Activated T-cell treated with anti-CD3 and anti-CD28 coated beads for 48 hours (primary cell): Measurements from ENCODE around the gene CAP2.
"Not testable (repeated sequence)": the region's sequence is repeated elsewhere in the genome, so short reads cannot be mapped to it uniquely, and the experiment has no call there.

Experiments
- DNase-seq: peaks from one replicate; pipeline ENCODE4 v3.0.0-alpha.2; 2020; ENCODE audit warnings: low read depth

The CAP2 gene

GRCh38 chr6:17440811-17441210, 47.4 kb downstream of the CAP2 start:
- DNase-seq: not testable (repeated sequence)

GRCh38 chr6:17442196-17442595, 48.8 kb downstream of the CAP2 start:
- DNase-seq: no peak

- no peak for DNase-seq
Observed at GRCh38 chr6:17446713-17447112, 53.3 kb downstream of the CAP2 start.

GRCh38 chr6:17448165-17448564, 54.8 kb downstream of the CAP2 start:
- no peak for DNase-seq

- no peak for DNase-seq
Observed at GRCh38 chr6:17450397-17450796, 57.0 kb downstream of the CAP2 start.

- no peak for DNase-seq
Observed at GRCh38 chr6:17450832-17451231, 57.4 kb downstream of the CAP2 start.

- no peak for DNase-seq
Observed at GRCh38 chr6:17452096-17452495, 58.7 kb downstream of the CAP2 start.

GRCh38 chr6:17454316-17455005, 61.1 kb downstream of the CAP2 start:
- no peak for DNase-seq

- no peak for DNase-seq
Observed at GRCh38 chr6:17455919-17456318, 62.5 kb downstream of the CAP2 start.

GRCh38 chr6:17456711-17457110, 63.3 kb downstream of the CAP2 start:
- DNase-seq: no peak

- DNase-seq: no peak
Observed at GRCh38 chr6:17457405-17457804, 64.0 kb downstream of the CAP2 start.

GRCh38 chr6:17457956-17458355, 64.6 kb downstream of the CAP2 start:
- DNase-seq: no peak

GRCh38 chr6:17458966-17459365, 65.6 kb downstream of the CAP2 start:
- DNase-seq: no peak

- DNase-seq: no peak
Observed at GRCh38 chr6:17460862-17461261, 67.5 kb downstream of the CAP2 start.

GRCh38 chr6:17466147-17466546, 72.8 kb downstream of the CAP2 start:
- no peak for DNase-seq

- DNase-seq: no peak
Observed at GRCh38 chr6:17466707-17467106, 73.3 kb downstream of the CAP2 start.

GRCh38 chr6:17469006-17469832, 75.8 kb downstream of the CAP2 start:
- no peak for DNase-seq

- no peak for DNase-seq
Observed at GRCh38 chr6:17470202-17470937, 77.0 kb downstream of the CAP2 start.

- no peak for DNase-seq
Observed at GRCh38 chr6:17470938-17471327, 77.5 kb downstream of the CAP2 start.

GRCh38 chr6:17472653-17473183, 79.3 kb downstream of the CAP2 start:
- DNase-seq: no peak

GRCh38 chr6:17473554-17473953, 80.2 kb downstream of the CAP2 start:
- no peak for DNase-seq

- no peak for DNase-seq
Observed at GRCh38 chr6:17474289-17474688, 80.9 kb downstream of the CAP2 start.
